Hair follicular keratinocyte (primary cell): ENCODE measurements around the gene TEX35. TPM values are rescaled to one million over a fixed set of nuclear protein-coding genes. Genes with fewer than 3 reads are reported as not detected.

Experiments used
- total RNA-seq: library from RNA; depleted of rRNA; stranded (reverse); fragments of >200 nt; gene quantifications from 2 replicates; pipeline ENCODE4 v1.2.3, GENCODE V29; 2015

Gene TEX35
- not detected in 2 replicates for total RNA-seq

GRCh38 chr1:178512566-178513277 lies at the start of gene TEX35:
TEX35 (plus strand) TSS chr1:178513109; CDS start chr1:178513189, 80 bp downstream.

GRCh38 chr1:178496410-178497135 lies 16.3 kb upstream of the TEX35 start, which contains the start of gene CLEC20A:
CLEC20A (minus strand) TSS chr1:178496964; CDS start chr1:178496939, 25 bp downstream.

Other genes with a start within 250 kb of the TEX35 start
- not detected in 2 replicates for gene CLEC20A, start 16.1 kb upstream of the TEX35 start, total RNA-seq
- 9.0 and 13.0 TPM in 2 replicates for gene RALGPS2, start 212.1 kb downstream of the TEX35 start, total RNA-seq